MM.1S (cell line): Measurements from ENCODE around the gene MANBA.

Experiments
- CTCF ChIP-seq: fragments of 300-600 bp; sonication (generic); IDR thresholded peaks from 2 replicates; pipeline ENCODE4 v1.5.1; 2016; ENCODE audit warnings: antibody characterized with exemption, low read length, mixed read lengths
- EZH2 ChIP-seq: fragments of 300-600 bp; sonication (generic); optimal IDR thresholded peaks from 2 replicates; pipeline ENCODE3; 2017; ENCODE audit warnings: low read depth, mild to moderate bottlenecking, antibody characterized with exemption, low read length, mixed read lengths
- EZH2phosphoT487 ChIP-seq: fragments of 300-600 bp; sonication (generic); IDR thresholded peaks from 2 replicates; pipeline ENCODE4 v1.6.1; 2018; ENCODE audit warnings: antibody characterized with exemption, low read length

GRCh38 chr4:102734116-102734515 lies 26.7 kb downstream of the MANBA start:
- TF ChIP-seq CTCF (no peak), EZH2 (no peak), EZH2phosphoT487 (no peak)
